Activated CD4-positive, CD25-positive, alpha-beta regulatory T cell (primary cell): ENCODE results near the gene CCNK.

Experiments used
- DNase-seq, 4 experiments: peaks; one replicate each; lab custom pipeline; 2025; lab: John Stamatoyannopoulos, UW

The CCNK gene

GRCh38 chr14:99507860-99508640, 26.8 kb downstream of the CCNK start:
- no peak for DNase-seq

GRCh38 chr14:99508896-99509629, 27.9 kb downstream of the CCNK start:
- no peak for DNase-seq

- no peak for DNase-seq
These were observed 28.8 kb downstream of the CCNK start for GRCh38 chr14:99509871-99510555.

GRCh38 chr14:99510556-99511139, 29.4 kb downstream of the CCNK start:
- DNase-seq: no peak

- DNase-seq: no peak
These were observed 30.4 kb downstream of the CCNK start for GRCh38 chr14:99511421-99512109.

- no peak for DNase-seq
These were observed 30.9 kb downstream of the CCNK start for GRCh38 chr14:99512110-99512449.

GRCh38 chr14:99512571-99513182, 31.5 kb downstream of the CCNK start:
- no peak for DNase-seq

GRCh38 chr14:99513183-99513694, 32.0 kb downstream of the CCNK start:
- no peak for DNase-seq

GRCh38 chr14:99513946-99514551, 32.8 kb downstream of the CCNK start:
- no peak for DNase-seq

GRCh38 chr14:99514552-99515300, 33.5 kb downstream of the CCNK start:
- DNase-seq: no peak

- no peak for DNase-seq
These were observed 34.3 kb downstream of the CCNK start for GRCh38 chr14:99515301-99516155.

GRCh38 chr14:99516156-99516870, 35.1 kb downstream of the CCNK start:
- no peak for DNase-seq

GRCh38 chr14:99516871-99517642, 35.8 kb downstream of the CCNK start:
- no peak for DNase-seq

- DNase-seq: no peak
These were observed 36.6 kb downstream of the CCNK start for GRCh38 chr14:99517643-99518381.

- peak; percentile 66 to 85 (median 77) for DNase-seq
These were observed 37.5 kb downstream of the CCNK start for GRCh38 chr14:99518441-99519346.

GRCh38 chr14:99519347-99519881, 38.2 kb downstream of the CCNK start:
- DNase-seq: no peak
